SKM-1 (cell line): Measurements from ENCODE around the gene ISG15.
"Not testable (repeated sequence)": the region's sequence is repeated elsewhere in the genome, so short reads cannot be mapped to it uniquely, and the experiment has no call there.

Experiments used
- DNase-seq: peaks from one replicate; lab custom pipeline; 2025; ENCODE audit not compliant: unreplicated experiment; lab: John Stamatoyannopoulos, UW

The ISG15 gene

GRCh38 chr1:1026599-1027413 lies 13.5 kb downstream of the ISG15 start:
- DNase-seq, result no peak

GRCh38 chr1:1027791-1028190 lies 14.5 kb downstream of the ISG15 start:
- DNase-seq, result no peak

- DNase-seq, result not testable (repeated sequence)
Observed at GRCh38 chr1:1030867-1031658, 17.8 kb downstream of the ISG15 start.

GRCh38 chr1:1031659-1032235 lies 18.4 kb downstream of the ISG15 start:
- DNase-seq, result no peak

- no peak for DNase-seq
Observed at GRCh38 chr1:1032424-1032823, 19.1 kb downstream of the ISG15 start.

- DNase-seq, result no peak
Observed at GRCh38 chr1:1033009-1033587, 19.8 kb downstream of the ISG15 start.

- no peak for DNase-seq
Observed at GRCh38 chr1:1033731-1034438, 20.6 kb downstream of the ISG15 start.

- DNase-seq, result no peak
Observed at GRCh38 chr1:1034439-1034781, 21.1 kb downstream of the ISG15 start.

- DNase-seq, result no peak
Observed at GRCh38 chr1:1035291-1035943, 22.1 kb downstream of the ISG15 start.

- DNase-seq, result no peak
Observed at GRCh38 chr1:1037366-1038327, 24.4 kb downstream of the ISG15 start.

- DNase-seq, result peak; percentile 49
Observed at GRCh38 chr1:1038694-1039093, 25.4 kb downstream of the ISG15 start.

GRCh38 chr1:1039145-1039910 lies 26.0 kb downstream of the ISG15 start:
- DNase-seq, result peak; percentile 44

- peak; percentile 54 for DNase-seq
Observed at GRCh38 chr1:1040004-1040991, 27.0 kb downstream of the ISG15 start.

GRCh38 chr1:1041092-1041523 lies 27.8 kb downstream of the ISG15 start:
- no peak for DNase-seq

GRCh38 chr1:1041873-1042272 lies 28.6 kb downstream of the ISG15 start:
- DNase-seq, result no peak

GRCh38 chr1:1042835-1043234 lies 29.5 kb downstream of the ISG15 start:
- no peak for DNase-seq

GRCh38 chr1:1043411-1043810 lies 30.1 kb downstream of the ISG15 start:
- no peak for DNase-seq
